T-helper 1 cell treated with Interleukin-12 subunit alpha and Interleukin-12 subunit beta and Interleukin-4 antibody, amounts not matched to agents 30 ng/mL and 1 ng/mL, for 36 hours (primary cell): ENCODE data around the gene PEX7. TPM values are rescaled to one million over a fixed set of nuclear protein-coding genes. Genes with fewer than 3 reads are reported as not detected.
"Not testable (repeated sequence)": the region's sequence is repeated elsewhere in the genome, so short reads cannot be mapped to it uniquely, and the experiment has no call there.

Source experiments
- intact Hi-C: fragments of 100-400 bp; cut with micrococcal nuclease; formaldehyde crosslinking; loops from one replicate; pipeline ENCODE4 v1.15.1; 2024
- total RNA-seq: library from RNA; stranded (reverse); gene quantifications from 2 replicates; pipeline ENCODE4 v1.2.3, GENCODE V29; 2022

PEX7 gene
- total RNA-seq, 1 donor from 2014 or later: 3.4 TPM

GRCh38 chr6:136831873-136832562 lies 9.6 kb downstream of the PEX7 start:
- intact Hi-C loops: no loop called here

GRCh38 chr6:136840276-136841001 lies 18.0 kb downstream of the PEX7 start:
- intact Hi-C loops: loop anchor here (10.0 kb wide), 1 partner anchor 1164 kb away; no protein-coding TSS in a partner anchor

GRCh38 chr6:136843210-136843609 lies 20.8 kb downstream of the PEX7 start:
- intact Hi-C loops: loop anchor here (10.0 kb wide), 1 partner anchor 1162 kb away; no protein-coding TSS in a partner anchor

- intact Hi-C loops: loop anchor here (1.0 to 10.0 kb wide), 6 partner anchors 121 to 1159 kb away; no protein-coding TSS in a partner anchor
These were observed 23.7 kb downstream of the PEX7 start for GRCh38 chr6:136846046-136846445.

GRCh38 chr6:136846477-136846876 lies 24.1 kb downstream of the PEX7 start:
- intact Hi-C loops: loop anchor here (1.0 to 10.0 kb wide), 6 partner anchors 121 to 1158 kb away; no protein-coding TSS in a partner anchor

- intact Hi-C loops: loop anchor here (5.0 to 10.0 kb wide), 3 partner anchors 117 to 1155 kb away; no protein-coding TSS in a partner anchor
These were observed 27.7 kb downstream of the PEX7 start for GRCh38 chr6:136849979-136850563.

GRCh38 chr6:136859430-136859829 lies 37.0 kb downstream of the PEX7 start:
- intact Hi-C loops: no loop called here

GRCh38 chr6:136860043-136860442 lies 37.7 kb downstream of the PEX7 start:
- intact Hi-C loops: no loop called here

GRCh38 chr6:136862662-136863061 lies 40.3 kb downstream of the PEX7 start:
- intact Hi-C loops: no loop called here

GRCh38 chr6:136863752-136864151 lies 41.4 kb downstream of the PEX7 start:
- intact Hi-C loops: no loop called here

GRCh38 chr6:136864676-136865075 lies 42.3 kb downstream of the PEX7 start:
- intact Hi-C loops: no loop called here

GRCh38 chr6:136866872-136867416 lies 44.6 kb downstream of the PEX7 start:
- intact Hi-C loops: no loop called here

GRCh38 chr6:136869451-136869850 lies 47.1 kb downstream of the PEX7 start:
- intact Hi-C loops: no loop called here

- intact Hi-C loops: no loop called here
These were observed 51.4 kb downstream of the PEX7 start for GRCh38 chr6:136873748-136874147.

GRCh38 chr6:136876469-136876868 lies 54.1 kb downstream of the PEX7 start:
- intact Hi-C loops: not testable (repeated sequence)

- intact Hi-C loops: no loop called here
These were observed 58.5 kb downstream of the PEX7 start for GRCh38 chr6:136880748-136881460.

GRCh38 chr6:136886091-136886490 lies 63.7 kb downstream of the PEX7 start:
- intact Hi-C loops: no loop called here

- intact Hi-C loops: no loop called here
These were observed 65.6 kb downstream of the PEX7 start for GRCh38 chr6:136887953-136888352.

- intact Hi-C loops: no loop called here
These were observed 67.1 kb downstream of the PEX7 start for GRCh38 chr6:136889271-136890193.
